ENCODE measurements around the gene NABP1. TPM values are rescaled to one million over a fixed set of nuclear protein-coding genes. Genes with fewer than 3 reads are reported as not detected.

Gene NABP1
- polyA plus RNA-seq, 2 donors, result 26.8 to 62.5 TPM

- H3K27ac ChIP-seq (ENCODE audit: low read depth in 2 of 2, low read length in 1 of 2), result no peak overlapping the region
- WGBS, 2 donors, result 11 to 15% methylated on average over 5 of the region's 5 CpGs
- H3K36me3 ChIP-seq (ENCODE audit: control insufficient read depth in 2 of 2, insufficient read depth in 2 of 2, low read length in 1 of 2), result peaks cover 0 to 3% of the 10 kb centered on the region in 2 donors
- H3K9me3 ChIP-seq (ENCODE audit: control insufficient read depth in 2 of 2, insufficient read depth in 1 of 2, low read depth in 1 of 2, low read length in 1 of 2), result no peaks in the 10 kb centered on the region
- no peaks in the 10 kb centered on the region for H3K27me3 ChIP-seq (ENCODE audit: control insufficient read depth in 1 of 2, insufficient read depth in 2 of 2, low read length in 2 of 2)
- H3K4me1 ChIP-seq (ENCODE audit: control insufficient read depth in 2 of 2, insufficient read depth in 2 of 2, low read length in 1 of 2), result no peaks in the 10 kb centered on the region
- H3K4me3 ChIP-seq (ENCODE audit: low read depth in 1 of 2, low read length in 2 of 2), result no peak overlapping the region
Observed at GRCh38 chr2:191691016-191691735, 13.2 kb downstream of the NABP1 start.

- peaks cover 0 to 3% of the 10 kb centered on the region in 2 donors for H3K36me3 ChIP-seq (ENCODE audit: control insufficient read depth in 2 of 2, insufficient read depth in 2 of 2, low read length in 1 of 2)
- no peak overlapping the region for H3K4me3 ChIP-seq (ENCODE audit: low read depth in 1 of 2, low read length in 2 of 2)
- WGBS, 2 donors, result 66 to 67% methylated on average over 4 of the region's 4 CpGs
- H3K9me3 ChIP-seq (ENCODE audit: control insufficient read depth in 2 of 2, insufficient read depth in 1 of 2, low read depth in 1 of 2, low read length in 1 of 2), result no peaks in the 10 kb centered on the region
- H3K4me1 ChIP-seq (ENCODE audit: control insufficient read depth in 2 of 2, insufficient read depth in 2 of 2, low read length in 1 of 2), result no peaks in the 10 kb centered on the region
- no peaks in the 10 kb centered on the region for H3K27me3 ChIP-seq (ENCODE audit: control insufficient read depth in 1 of 2, insufficient read depth in 2 of 2, low read length in 2 of 2)
- no peak overlapping the region for H3K27ac ChIP-seq (ENCODE audit: low read depth in 2 of 2, low read length in 1 of 2)
Observed at GRCh38 chr2:191691898-191692297, 14.0 kb downstream of the NABP1 start.

DNA sequence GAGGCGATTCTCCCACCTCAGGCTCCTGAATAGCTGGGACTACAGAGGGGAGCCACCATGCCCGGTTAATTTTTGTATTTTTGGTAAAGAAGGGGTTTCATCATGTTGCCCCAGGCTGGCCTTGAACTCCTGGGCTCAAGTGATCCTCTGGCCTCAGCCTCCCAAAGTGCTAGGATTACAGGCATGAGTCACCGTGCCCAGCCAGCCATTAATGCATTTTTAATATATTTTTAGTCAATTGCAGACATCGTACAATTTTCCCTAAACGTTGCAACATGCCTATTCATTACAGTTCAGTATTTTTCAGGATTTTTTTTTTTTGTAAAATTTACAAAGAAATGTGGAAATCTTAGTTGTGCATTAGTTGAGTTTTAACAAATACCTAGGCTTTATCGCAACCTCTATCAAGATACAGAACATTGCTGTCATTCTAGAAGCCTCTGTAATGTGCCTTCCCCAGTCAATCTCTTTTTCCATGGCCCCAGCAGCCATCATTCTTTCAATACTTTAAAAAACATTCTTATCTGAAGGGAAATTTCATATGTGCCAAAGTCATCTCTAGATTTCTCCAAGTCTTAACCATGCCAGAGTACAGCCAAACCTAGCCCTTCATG is 14.7 kb downstream of the NABP1 start:
- Histone ChIP-seq H3K4me3 (ENCODE audit: low read depth in 1 of 2, low read length in 2 of 2) (no peak overlapping the region), H3K4me1 (ENCODE audit: control insufficient read depth in 2 of 2, insufficient read depth in 2 of 2, low read length in 1 of 2) (no peaks in the 10 kb centered on the region), H3K27me3 (ENCODE audit: control insufficient read depth in 1 of 2, insufficient read depth in 2 of 2, low read length in 2 of 2) (no peaks in the 10 kb centered on the region), H3K9me3 (ENCODE audit: control insufficient read depth in 2 of 2, insufficient read depth in 1 of 2, low read depth in 1 of 2, low read length in 1 of 2) (no peaks in the 10 kb centered on the region), H3K36me3 (ENCODE audit: control insufficient read depth in 2 of 2, insufficient read depth in 2 of 2, low read length in 1 of 2) (peaks cover 0 to 3% of the 10 kb centered on the region in 2 donors), H3K27ac (ENCODE audit: low read depth in 2 of 2, low read length in 1 of 2) (no peak overlapping the region)
- 66 to 77% methylated on average over 6 of the region's 6 CpGs for WGBS, 2 donors

DNA sequence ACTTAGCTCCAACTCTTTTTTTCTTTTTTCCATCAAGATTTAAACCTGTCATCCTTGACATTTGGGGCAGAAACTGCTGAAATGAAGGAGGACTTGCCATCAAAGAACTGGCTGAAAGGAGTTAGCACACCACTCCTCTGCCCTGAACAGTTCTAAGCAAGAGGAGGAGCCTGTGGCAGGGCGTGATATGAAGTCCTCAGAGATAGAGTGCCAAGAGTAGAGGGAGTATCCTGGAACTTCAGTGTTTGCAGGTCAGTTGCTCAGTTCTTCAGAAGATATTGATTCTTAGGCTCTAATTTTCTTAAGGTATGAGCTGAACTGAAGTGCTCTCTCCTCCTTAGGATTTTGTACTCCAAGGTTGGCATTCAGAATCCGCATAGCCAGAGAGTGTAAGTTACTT is 15.2 kb downstream of the NABP1 start:
- Histone ChIP-seq H3K9me3 (ENCODE audit: control insufficient read depth in 2 of 2, insufficient read depth in 1 of 2, low read depth in 1 of 2, low read length in 1 of 2) (no peaks in the 10 kb centered on the region), H3K27ac (ENCODE audit: low read depth in 2 of 2, low read length in 1 of 2) (no peak overlapping the region), H3K4me3 (ENCODE audit: low read depth in 1 of 2, low read length in 2 of 2) (no peak overlapping the region), H3K36me3 (ENCODE audit: control insufficient read depth in 2 of 2, insufficient read depth in 2 of 2, low read length in 1 of 2) (no peaks in the 10 kb centered on the region), H3K4me1 (ENCODE audit: control insufficient read depth in 2 of 2, insufficient read depth in 2 of 2, low read length in 1 of 2) (no peaks in the 10 kb centered on the region), H3K27me3 (ENCODE audit: control insufficient read depth in 1 of 2, insufficient read depth in 2 of 2, low read length in 2 of 2) (no peaks in the 10 kb centered on the region)
- WGBS, 2 donors, result 65 to 73% methylated on average over 2 of the region's 2 CpGs

GRCh38 chr2:191693778-191694177 is 15.8 kb downstream of the NABP1 start:
- Histone ChIP-seq H3K4me1 (ENCODE audit: control insufficient read depth in 2 of 2, insufficient read depth in 2 of 2, low read length in 1 of 2) (no peaks in the 10 kb centered on the region), H3K9me3 (ENCODE audit: control insufficient read depth in 2 of 2, insufficient read depth in 1 of 2, low read depth in 1 of 2, low read length in 1 of 2) (no peaks in the 10 kb centered on the region), H3K36me3 (ENCODE audit: control insufficient read depth in 2 of 2, insufficient read depth in 2 of 2, low read length in 1 of 2) (no peaks in the 10 kb centered on the region), H3K27ac (ENCODE audit: low read depth in 2 of 2, low read length in 1 of 2) (no peak overlapping the region), H3K4me3 (ENCODE audit: low read depth in 1 of 2, low read length in 2 of 2) (no peak overlapping the region), H3K27me3 (ENCODE audit: control insufficient read depth in 1 of 2, insufficient read depth in 2 of 2, low read length in 2 of 2) (no peaks in the 10 kb centered on the region)
- 93 to 94% methylated on average over 1 of the region's 1 CpG for WGBS, 2 donors

GRCh38 chr2:191696001-191696400 is 18.1 kb downstream of the NABP1 start:
- Histone ChIP-seq H3K27ac (ENCODE audit: low read depth in 2 of 2, low read length in 1 of 2) (no peak overlapping the region), H3K9me3 (ENCODE audit: control insufficient read depth in 2 of 2, insufficient read depth in 1 of 2, low read depth in 1 of 2, low read length in 1 of 2) (no peaks in the 10 kb centered on the region), H3K4me3 (ENCODE audit: low read depth in 1 of 2, low read length in 2 of 2) (no peak overlapping the region), H3K4me1 (ENCODE audit: control insufficient read depth in 2 of 2, insufficient read depth in 2 of 2, low read length in 1 of 2) (no peaks in the 10 kb centered on the region), H3K27me3 (ENCODE audit: control insufficient read depth in 1 of 2, insufficient read depth in 2 of 2, low read length in 2 of 2) (no peaks in the 10 kb centered on the region), H3K36me3 (ENCODE audit: control insufficient read depth in 2 of 2, insufficient read depth in 2 of 2, low read length in 1 of 2) (no peaks in the 10 kb centered on the region)

DNA sequence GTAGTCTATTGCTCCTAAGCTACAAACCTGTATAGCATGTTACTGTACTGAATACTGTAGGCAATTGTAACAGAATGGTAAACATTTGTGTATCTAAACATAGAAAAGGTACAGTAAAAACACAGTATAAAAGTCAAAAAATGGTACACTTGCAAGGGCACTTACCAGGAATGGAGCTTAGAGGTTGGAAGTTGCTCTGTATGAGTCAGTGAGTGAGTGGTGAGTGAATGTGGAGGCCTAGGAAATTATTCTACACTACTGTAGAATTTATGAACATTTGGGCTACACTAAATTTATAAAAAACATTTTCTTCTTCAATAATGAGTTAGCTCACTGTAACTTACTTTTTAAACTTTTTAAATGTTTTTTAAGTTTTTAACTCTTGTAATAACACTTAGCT is 19.0 kb downstream of the NABP1 start:
- H3K27ac ChIP-seq (ENCODE audit: low read depth in 2 of 2, low read length in 1 of 2), result no peak overlapping the region
- H3K4me3 ChIP-seq (ENCODE audit: low read depth in 1 of 2, low read length in 2 of 2), result no peak overlapping the region
- H3K4me1 ChIP-seq (ENCODE audit: control insufficient read depth in 2 of 2, insufficient read depth in 2 of 2, low read length in 1 of 2), result no peaks in the 10 kb centered on the region
- no peaks in the 10 kb centered on the region for H3K9me3 ChIP-seq (ENCODE audit: control insufficient read depth in 2 of 2, insufficient read depth in 1 of 2, low read depth in 1 of 2, low read length in 1 of 2)
- H3K36me3 ChIP-seq (ENCODE audit: control insufficient read depth in 2 of 2, insufficient read depth in 2 of 2, low read length in 1 of 2), result no peaks in the 10 kb centered on the region
- H3K27me3 ChIP-seq (ENCODE audit: control insufficient read depth in 1 of 2, insufficient read depth in 2 of 2, low read length in 2 of 2), result no peaks in the 10 kb centered on the region

DNA sequence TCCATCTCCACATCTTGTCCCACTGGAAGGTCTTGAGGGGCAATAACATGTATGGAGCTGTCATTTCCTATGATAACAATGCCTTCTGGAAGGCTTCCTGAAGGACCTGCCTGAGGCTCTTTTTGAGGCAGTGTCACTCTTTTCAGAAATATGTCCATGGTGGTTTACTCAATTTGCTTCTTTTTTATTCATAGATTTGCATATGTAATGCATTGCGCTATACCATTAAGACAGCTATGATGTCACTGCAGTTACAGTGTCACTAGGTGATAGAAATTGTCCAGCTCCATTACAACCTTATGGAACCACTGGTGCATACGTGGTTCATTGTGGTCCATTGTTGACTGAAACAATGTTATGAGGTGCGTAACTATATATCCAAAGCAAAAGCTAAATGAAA is 19.9 kb downstream of the NABP1 start:
- Histone ChIP-seq H3K36me3 (ENCODE audit: control insufficient read depth in 2 of 2, insufficient read depth in 2 of 2, low read length in 1 of 2) (no peaks in the 10 kb centered on the region), H3K9me3 (ENCODE audit: control insufficient read depth in 2 of 2, insufficient read depth in 1 of 2, low read depth in 1 of 2, low read length in 1 of 2) (no peaks in the 10 kb centered on the region), H3K4me1 (ENCODE audit: control insufficient read depth in 2 of 2, insufficient read depth in 2 of 2, low read length in 1 of 2) (no peaks in the 10 kb centered on the region), H3K27me3 (ENCODE audit: control insufficient read depth in 1 of 2, insufficient read depth in 2 of 2, low read length in 2 of 2) (no peaks in the 10 kb centered on the region), H3K4me3 (ENCODE audit: low read depth in 1 of 2, low read length in 2 of 2) (no peak overlapping the region), H3K27ac (ENCODE audit: low read depth in 2 of 2, low read length in 1 of 2) (no peak overlapping the region)
- 94 to 95% methylated on average over 3 of the region's 3 CpGs for WGBS, 2 donors

- H3K9me3 ChIP-seq (ENCODE audit: control insufficient read depth in 2 of 2, insufficient read depth in 1 of 2, low read depth in 1 of 2, low read length in 1 of 2), result no peaks in the 10 kb centered on the region
- no peaks in the 10 kb centered on the region for H3K27me3 ChIP-seq (ENCODE audit: control insufficient read depth in 1 of 2, insufficient read depth in 2 of 2, low read length in 2 of 2)
- no peak overlapping the region for H3K27ac ChIP-seq (ENCODE audit: low read depth in 2 of 2, low read length in 1 of 2)
- 56 to 86% methylated on average over 10 of the region's 10 CpGs for WGBS, 2 donors
- H3K4me3 ChIP-seq (ENCODE audit: low read depth in 1 of 2, low read length in 2 of 2), result no peak overlapping the region
- H3K4me1 ChIP-seq (ENCODE audit: control insufficient read depth in 2 of 2, insufficient read depth in 2 of 2, low read length in 1 of 2), result no peaks in the 10 kb centered on the region
- H3K36me3 ChIP-seq (ENCODE audit: control insufficient read depth in 2 of 2, insufficient read depth in 2 of 2, low read length in 1 of 2), result no peaks in the 10 kb centered on the region
Observed at GRCh38 chr2:191699341-191699945, 21.5 kb downstream of the NABP1 start.

DNA sequence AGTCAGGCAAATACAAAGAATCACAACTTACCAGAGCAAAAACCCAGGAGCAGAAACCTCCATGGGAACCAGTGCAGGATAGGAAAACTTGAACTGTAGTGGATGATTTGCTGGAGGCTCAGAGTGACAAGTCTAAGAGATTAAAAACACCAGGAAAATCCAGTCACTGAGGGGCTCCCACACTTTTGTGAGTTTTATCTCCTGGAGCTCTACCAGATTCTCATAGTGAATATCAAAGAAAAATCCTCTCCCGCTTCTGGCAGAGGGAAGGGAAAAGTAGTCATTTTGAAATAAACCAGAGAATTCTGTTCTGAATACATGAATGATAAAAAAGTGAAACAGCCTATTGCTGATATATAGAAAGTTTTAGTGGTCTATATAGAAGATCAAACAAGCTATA is 23.1 kb downstream of the NABP1 start:
- Histone ChIP-seq H3K9me3 (ENCODE audit: control insufficient read depth in 2 of 2, insufficient read depth in 1 of 2, low read depth in 1 of 2, low read length in 1 of 2) (no peaks in the 10 kb centered on the region), H3K36me3 (ENCODE audit: control insufficient read depth in 2 of 2, insufficient read depth in 2 of 2, low read length in 1 of 2) (no peaks in the 10 kb centered on the region), H3K4me3 (ENCODE audit: low read depth in 1 of 2, low read length in 2 of 2) (no peak overlapping the region), H3K27me3 (ENCODE audit: control insufficient read depth in 1 of 2, insufficient read depth in 2 of 2, low read length in 2 of 2) (no peaks in the 10 kb centered on the region), H3K4me1 (ENCODE audit: control insufficient read depth in 2 of 2, insufficient read depth in 2 of 2, low read length in 1 of 2) (peaks cover 0 to 3% of the 10 kb centered on the region in 2 donors), H3K27ac (ENCODE audit: low read depth in 2 of 2, low read length in 1 of 2) (no peak overlapping the region)
- 76 to 87% methylated on average over 1 of the region's 1 CpG for WGBS, 2 donors
